Subcutaneous adipose tissue (tissue), 4 donors: ENCODE data around the gene OR4E2. TPM values are rescaled to one million over a fixed set of nuclear protein-coding genes. Genes with fewer than 3 reads are reported as not detected.

Experiments
- total RNA-seq, 4 donors: library from RNA; depleted of rRNA; stranded (reverse); fragments of >200 nt; gene quantifications; one replicate each; pipeline ENCODE4 v1.1.0, GENCODE V29; 2016
- TF ChIP-seq, protein P1 (sequence below): fragments of 450-650 bp; IDR thresholded peaks from one replicate; pipeline ENCODE4 v1.5.1; 2016; ENCODE audit warnings: low read depth, mild to moderate bottlenecking, control low read depth, antibody characterized with exemption, moderate library complexity

Gene OR4E2
- total RNA-seq, 4 donors from 2014 or later = not detected

GRCh38 chr14:21671371-21671770, 17.7 kb downstream of the OR4E2 start:
- TF ChIP-seq, protein P1, sequence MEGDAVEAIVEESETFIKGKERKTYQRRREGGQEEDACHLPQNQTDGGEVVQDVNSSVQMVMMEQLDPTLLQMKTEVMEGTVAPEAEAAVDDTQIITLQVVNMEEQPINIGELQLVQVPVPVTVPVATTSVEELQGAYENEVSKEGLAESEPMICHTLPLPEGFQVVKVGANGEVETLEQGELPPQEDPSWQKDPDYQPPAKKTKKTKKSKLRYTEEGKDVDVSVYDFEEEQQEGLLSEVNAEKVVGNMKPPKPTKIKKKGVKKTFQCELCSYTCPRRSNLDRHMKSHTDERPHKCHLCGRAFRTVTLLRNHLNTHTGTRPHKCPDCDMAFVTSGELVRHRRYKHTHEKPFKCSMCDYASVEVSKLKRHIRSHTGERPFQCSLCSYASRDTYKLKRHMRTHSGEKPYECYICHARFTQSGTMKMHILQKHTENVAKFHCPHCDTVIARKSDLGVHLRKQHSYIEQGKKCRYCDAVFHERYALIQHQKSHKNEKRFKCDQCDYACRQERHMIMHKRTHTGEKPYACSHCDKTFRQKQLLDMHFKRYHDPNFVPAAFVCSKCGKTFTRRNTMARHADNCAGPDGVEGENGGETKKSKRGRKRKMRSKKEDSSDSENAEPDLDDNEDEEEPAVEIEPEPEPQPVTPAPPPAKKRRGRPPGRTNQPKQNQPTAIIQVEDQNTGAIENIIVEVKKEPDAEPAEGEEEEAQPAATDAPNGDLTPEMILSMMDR = no peak

- TF ChIP-seq, protein P1 = no peak
These were observed 18.5 kb downstream of the OR4E2 start for GRCh38 chr14:21672116-21672515.

- TF ChIP-seq, protein P1 = no peak
These were observed 20.1 kb downstream of the OR4E2 start, which contains the start of gene OR4E1 for GRCh38 chr14:21673718-21674117. Gene OR4E1, minus strand, starts transcription at chr14:21673818. Its CDS starts 2,883 bp downstream, at chr14:21670935.

DNA sequence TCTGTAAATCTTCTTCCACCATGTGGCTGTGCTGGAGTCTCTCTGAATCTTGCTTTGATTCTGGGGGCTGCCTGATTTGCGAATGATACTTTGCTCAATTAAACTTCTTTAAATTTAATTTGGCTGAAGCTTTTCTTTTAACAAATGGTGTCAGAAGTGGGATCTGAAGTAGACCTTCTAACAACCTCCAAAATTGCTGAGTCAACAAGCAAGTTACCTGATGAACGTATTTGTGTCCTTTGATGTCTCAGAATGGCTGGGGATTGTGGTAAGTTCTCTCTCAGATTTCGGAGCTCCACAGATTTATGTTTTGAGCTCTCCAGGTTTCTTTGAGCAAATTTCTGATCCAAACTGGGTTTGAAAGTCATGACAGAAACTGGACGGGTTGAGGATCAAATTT, 21.9 kb downstream of the OR4E2 start:
- TF ChIP-seq, protein P1 = no peak

GRCh38 chr14:21680072-21680471, 26.4 kb downstream of the OR4E2 start:
- TF ChIP-seq, protein P1 = no peak

GRCh38 chr14:21686468-21686867, 32.8 kb downstream of the OR4E2 start:
- TF ChIP-seq, protein P1 = no peak

DNA sequence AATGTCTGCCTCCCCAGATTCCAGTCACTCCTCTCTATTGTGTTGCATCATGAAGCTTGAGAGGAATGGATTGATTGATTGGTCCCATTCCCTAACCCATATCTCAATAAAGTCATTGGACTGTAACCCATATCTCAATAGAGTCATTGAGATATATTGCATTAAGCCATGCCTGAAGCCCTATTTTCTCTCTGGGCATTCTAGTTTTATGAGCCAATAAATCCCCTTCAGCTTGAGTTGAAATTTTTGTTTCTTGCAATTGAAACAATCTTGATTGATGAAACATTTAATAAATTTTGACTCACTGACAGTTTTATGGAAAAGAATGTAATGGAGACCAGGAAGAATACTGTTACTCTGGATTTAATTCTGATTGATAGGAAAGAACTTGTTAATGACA, 40.8 kb downstream of the OR4E2 start:
- TF ChIP-seq, protein P1 = no peak

GRCh38 chr14:21699551-21699950, 45.9 kb downstream of the OR4E2 start:
- TF ChIP-seq, protein P1 = no peak
